ENCODE data around the gene ERCC6. TPM values are rescaled to one million over a fixed set of nuclear protein-coding genes. Genes with fewer than 3 reads are reported as not detected.

ERCC6 gene
- total and polyA plus RNA-seq, 4 donors: 8.5 to 48.4 (median 26.1) TPM

Other genes with a start within 250 kb of the ERCC6 start
- gene C10orf71, start 240.0 kb downstream of the ERCC6 start, total RNA-seq: under 1 TPM; 0.09 to 0.13 TPM
- under 1 TPM in 1 of 2 donors, not detected in 1; 0.13 TPM for gene C10orf71, start 240.0 kb downstream of the ERCC6 start, polyA plus RNA-seq
- gene DRGX, start 143.0 kb downstream of the ERCC6 start, total RNA-seq: not detected
- not detected for gene DRGX, start 143.0 kb downstream of the ERCC6 start, polyA plus RNA-seq
- not detected for gene SLC18A3, start 71.2 kb upstream of the ERCC6 start, total RNA-seq
- gene SLC18A3, start 71.2 kb upstream of the ERCC6 start, polyA plus RNA-seq: not detected
- not detected for gene CHAT, start 74.9 kb upstream of the ERCC6 start, total RNA-seq
- gene CHAT, start 74.9 kb upstream of the ERCC6 start, polyA plus RNA-seq: not detected
- gene C10orf53, start 140.5 kb upstream of the ERCC6 start, total RNA-seq: not detected
- gene C10orf53, start 140.5 kb upstream of the ERCC6 start, polyA plus RNA-seq: not detected
- gene OGDHL, start 223.2 kb upstream of the ERCC6 start, total RNA-seq: not detected
- under 1 TPM in 1 of 2 donors, not detected in 1; 0.13 TPM for gene OGDHL, start 223.2 kb upstream of the ERCC6 start, polyA plus RNA-seq